Measurements from ENCODE around the gene SNTG2. TPM values are rescaled to one million over a fixed set of nuclear protein-coding genes. Genes with fewer than 3 reads are reported as not detected.
"Not testable (repeated sequence)": the region's sequence is repeated elsewhere in the genome, so short reads cannot be mapped to it uniquely, and the experiment has no call there.

SNTG2 gene
- total RNA-seq, 1 donor from 2014 or later: 4.4 TPM

DNA sequence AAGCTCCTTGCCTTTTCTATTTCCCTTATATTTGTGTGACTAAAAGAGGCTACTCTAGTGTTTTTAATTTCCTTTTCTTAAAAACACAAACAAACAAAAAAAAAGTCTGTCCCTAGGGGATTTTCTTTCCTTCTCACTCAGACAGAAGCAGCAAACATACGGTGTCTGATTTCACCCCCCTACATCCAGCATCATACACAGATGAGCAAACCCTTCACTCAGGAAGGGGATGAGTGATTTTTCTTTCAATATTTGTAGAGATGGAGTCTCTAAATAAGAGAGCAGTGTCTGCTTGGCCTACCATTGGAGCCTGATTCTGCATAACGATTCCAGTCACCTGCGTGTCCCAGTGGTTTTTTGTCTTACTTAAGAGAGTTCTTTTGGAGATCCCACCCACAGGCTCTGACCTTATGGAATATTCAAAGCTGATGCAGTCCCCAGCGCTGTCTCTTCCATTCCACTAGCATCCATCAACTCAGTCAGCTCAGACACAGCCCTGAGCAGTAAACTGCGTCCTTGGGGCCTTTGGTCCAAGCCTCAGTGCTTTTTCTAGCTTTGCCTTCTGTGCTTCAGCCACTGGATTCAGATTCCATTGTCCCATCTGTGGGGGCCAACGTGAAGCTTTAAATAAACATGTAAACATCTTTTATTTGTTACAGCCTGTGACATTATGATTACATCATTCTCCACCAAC lies 410.1 kb downstream of the SNTG2 start:
- DNase-seq (ENCODE audit: low spot score) (no peak), ATAC-seq (no peak)
- intact Hi-C loops (cut with DNase I): no loop called here

DNA sequence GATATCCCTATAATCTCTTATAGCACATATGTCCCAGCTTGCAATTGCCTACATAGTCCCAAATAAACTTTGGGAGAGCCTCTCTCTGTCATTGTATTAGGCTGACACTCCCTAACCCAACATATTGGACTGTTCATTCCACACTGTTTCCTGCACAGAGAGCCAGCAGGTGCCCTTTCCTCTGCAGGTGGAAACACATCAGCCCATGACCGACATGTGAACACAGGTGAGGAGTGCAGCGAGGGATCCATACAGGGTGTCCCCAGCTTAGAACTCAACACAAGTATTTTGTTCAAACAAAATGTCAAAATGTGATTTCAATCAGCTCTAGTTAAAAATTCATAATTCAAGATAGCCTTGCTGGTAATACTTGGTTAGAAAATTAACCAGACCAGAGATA lies 412.7 kb downstream of the SNTG2 start:
- intact Hi-C loops (cut with DNase I): no loop called here
- DNase-seq (ENCODE audit: low spot score) (no peak), ATAC-seq (no peak)

DNA sequence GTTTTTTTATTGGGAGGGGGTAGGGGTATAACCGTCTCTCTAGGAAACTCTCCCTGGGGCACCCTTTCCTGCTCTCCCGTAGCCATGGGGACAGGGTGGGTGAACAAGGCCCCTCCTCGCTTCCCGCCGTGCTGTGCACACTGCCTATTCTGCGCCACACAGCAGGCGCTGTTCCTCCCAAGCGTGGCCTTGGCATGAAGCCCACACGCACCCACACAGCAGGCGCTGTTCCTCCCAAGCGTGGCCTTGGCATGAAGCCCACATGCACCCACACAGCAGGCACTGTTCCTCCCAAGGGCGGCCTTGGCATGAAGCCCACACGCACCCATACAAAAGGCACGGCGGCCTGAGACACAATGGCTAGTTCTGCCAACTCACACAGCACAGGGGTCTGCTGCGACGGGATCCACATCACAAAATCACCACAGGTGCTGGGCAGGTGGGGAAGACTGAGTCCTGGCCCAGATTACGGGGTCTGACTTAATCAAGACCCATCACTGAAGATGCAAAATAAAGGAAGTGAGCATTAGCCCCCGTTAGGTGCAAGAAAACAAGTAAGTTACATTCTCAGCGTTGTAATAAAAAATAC lies 416.0 kb downstream of the SNTG2 start:
- DNase-seq (ENCODE audit: low spot score): peak; percentile 92
- ATAC-seq: peak; percentile 90
- intact Hi-C loops (cut with DNase I): no loop called here

DNA sequence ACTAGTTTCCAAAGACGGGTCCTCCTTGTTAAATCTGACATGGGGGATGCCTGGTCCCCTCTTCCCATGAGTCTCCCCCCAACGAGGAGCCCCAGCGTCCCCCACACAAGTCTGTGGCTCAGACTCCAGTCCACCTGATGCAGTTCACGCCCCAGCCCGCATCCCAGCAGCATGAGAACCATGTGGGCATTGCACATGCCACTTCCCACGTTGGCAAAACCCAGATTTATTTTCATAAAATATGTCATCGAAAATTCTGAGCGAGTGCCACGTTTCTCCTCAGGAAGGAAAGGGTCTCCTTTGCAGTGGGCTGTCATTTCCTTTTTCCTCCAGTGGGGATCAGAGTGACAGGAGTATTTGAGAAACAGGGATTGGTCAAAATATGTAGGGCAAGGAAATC lies 417.0 kb downstream of the SNTG2 start:
- no peak for ATAC-seq
- intact Hi-C loops (cut with DNase I): no loop called here

DNA sequence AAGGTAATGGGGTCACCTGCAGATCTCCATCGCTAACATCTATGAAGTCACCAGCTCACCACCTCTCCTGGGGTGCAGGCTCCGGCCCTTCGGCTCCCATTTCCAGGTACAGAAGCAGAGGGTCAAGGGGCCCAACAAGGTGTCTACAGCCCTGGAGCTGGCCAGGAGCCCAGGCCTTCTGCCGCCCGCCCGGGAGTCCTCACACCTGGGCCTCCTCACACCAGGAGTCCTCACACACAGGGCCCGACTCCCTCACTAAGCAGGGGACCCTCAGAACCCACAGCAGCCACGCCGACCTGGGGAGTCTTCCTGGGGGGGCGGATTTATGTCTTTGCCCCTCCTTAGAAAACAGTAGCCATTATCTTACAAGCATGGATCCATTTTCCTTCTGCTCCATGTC lies 419.3 kb downstream of the SNTG2 start:
- intact Hi-C loops (cut with DNase I): no loop called here
- DNase-seq (ENCODE audit: low spot score) (no peak), ATAC-seq (no peak)

More for the DNA sequence above, 417.0 kb downstream of the SNTG2 start:
- no peak for DNase-seq (ENCODE audit: low spot score)

DNA sequence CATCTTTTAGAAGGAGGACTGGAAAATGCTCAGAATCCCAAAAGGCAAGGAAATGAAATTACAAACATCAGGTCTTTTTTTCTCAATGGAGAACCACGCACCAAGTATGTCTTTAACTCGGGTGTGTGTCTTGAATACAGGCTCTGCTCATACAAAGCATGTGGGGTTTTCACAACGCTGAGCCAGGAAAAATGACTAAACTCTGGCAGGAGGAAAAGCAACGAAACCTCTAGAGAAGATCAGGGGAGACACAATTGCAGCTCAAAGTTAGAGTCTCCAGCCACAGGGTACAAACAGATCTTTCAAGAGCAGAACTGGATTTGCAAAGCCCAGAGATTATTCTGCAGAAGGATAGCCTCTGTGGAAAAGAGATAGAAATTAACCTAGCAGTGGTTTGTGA lies 419.8 kb downstream of the SNTG2 start:
- intact Hi-C loops (cut with DNase I): no loop called here
- DNase-seq (ENCODE audit: low spot score): no peak
- peak; percentile 40 for ATAC-seq

DNA sequence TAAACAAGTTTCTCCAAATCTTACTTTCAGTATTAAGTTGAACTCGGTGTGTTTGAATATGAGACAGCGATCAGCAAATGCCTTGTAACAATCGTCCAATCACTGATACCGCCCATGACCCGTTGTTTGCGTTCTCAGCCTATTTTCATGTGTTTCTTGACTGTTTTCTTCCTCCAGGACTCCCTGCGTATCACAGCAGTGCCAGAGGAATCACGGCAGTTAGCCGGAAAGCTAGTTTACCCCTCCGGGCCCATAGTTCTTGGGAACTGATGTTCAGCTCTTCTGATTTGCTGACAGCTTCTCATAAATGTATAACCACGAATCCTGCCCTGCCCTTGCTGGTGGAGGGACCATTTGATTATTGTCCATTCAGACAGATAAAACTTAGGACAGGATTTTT lies 420.4 kb downstream of the SNTG2 start:
- intact Hi-C loops (cut with DNase I): no loop called here
- DNase-seq (ENCODE audit: low spot score) (no peak), ATAC-seq (no peak)

DNA sequence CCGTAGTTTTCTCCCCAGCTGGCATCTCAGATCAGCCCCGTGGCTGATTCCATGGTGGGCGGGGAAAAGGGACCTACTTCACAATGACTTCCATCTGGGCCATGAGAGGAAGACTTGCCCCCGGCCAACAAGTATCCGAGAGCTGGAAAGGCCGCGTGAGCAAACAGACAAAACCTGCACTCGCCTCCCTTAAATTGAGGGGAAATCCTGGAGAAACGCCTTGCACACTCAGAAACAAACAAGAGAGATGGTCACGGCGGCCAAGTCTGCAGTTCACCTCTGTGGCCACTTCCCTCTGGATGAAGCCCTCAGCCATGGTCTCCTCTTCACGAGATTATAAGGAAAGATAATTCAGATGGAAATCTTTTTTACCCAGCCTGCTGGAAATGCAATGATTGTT lies 423.2 kb downstream of the SNTG2 start:
- ATAC-seq (no peak), DNase-seq (ENCODE audit: low spot score) (no peak)
- intact Hi-C loops (cut with DNase I): no loop called here

DNA sequence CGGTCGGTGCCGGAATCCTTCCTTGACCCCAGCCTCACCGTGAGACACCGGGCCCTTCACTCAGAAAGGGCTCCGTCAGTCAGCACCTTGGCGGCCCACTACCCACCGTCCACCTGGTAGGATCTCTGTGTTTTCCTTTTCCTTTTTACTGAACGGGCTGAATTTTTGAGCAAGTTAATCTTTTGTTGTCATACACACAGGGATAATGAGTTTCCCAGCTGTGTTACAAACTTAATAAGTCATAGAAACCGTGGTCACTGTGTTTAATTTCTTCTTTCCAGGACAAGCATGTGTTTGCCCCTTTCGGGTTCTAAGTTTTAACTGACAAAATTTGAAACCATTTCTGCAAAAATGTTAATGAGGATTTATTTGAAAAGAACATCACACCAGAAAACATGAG lies 423.6 kb downstream of the SNTG2 start:
- intact Hi-C loops (cut with DNase I): no loop called here
- DNase-seq (ENCODE audit: low spot score): no peak
- ATAC-seq: no peak

DNA sequence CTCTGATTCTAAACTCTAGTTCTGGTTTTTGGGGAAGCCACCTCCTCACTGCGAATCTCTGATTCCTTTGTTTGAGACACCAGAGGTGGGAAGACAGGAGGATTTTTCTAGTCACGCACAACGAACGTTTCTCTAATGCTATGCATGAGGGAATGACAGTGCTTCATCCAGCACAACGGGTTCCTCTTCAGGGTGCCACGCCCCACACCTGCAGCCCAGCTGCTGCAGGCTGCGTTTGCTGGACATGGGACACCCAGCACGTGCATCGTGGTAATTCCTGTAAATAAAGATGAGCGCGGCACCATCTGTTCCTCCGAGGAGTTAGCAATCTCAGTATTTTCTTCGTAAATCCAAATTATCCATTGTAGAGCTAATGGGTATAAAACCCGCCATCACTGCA lies 425.1 kb downstream of the SNTG2 start:
- intact Hi-C loops (cut with DNase I): no loop called here
- ATAC-seq (no peak), DNase-seq (ENCODE audit: low spot score) (no peak)

DNA sequence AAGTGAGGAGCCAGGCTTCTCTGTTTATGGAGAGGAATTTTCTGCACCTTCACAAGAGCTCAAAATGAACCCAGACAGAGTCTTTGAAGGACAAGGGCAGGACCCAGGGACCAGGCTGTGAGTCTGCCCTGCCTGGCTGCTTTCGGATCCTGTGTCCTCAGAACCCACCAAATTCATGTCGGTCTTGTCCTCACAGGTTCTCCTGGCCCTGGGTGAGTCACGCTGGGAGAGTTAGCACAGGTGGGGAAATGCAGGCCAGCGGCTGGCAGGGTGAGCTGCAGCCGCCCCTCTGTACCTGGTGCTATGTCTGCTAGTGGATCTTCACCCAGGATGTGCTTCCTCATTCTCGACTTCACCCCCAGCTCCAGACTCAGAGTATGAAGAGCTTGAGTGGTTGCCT lies 426.8 kb downstream of the SNTG2 start:
- ATAC-seq (no peak), DNase-seq (ENCODE audit: low spot score) (no peak)
- intact Hi-C loops (cut with DNase I): no loop called here

DNA sequence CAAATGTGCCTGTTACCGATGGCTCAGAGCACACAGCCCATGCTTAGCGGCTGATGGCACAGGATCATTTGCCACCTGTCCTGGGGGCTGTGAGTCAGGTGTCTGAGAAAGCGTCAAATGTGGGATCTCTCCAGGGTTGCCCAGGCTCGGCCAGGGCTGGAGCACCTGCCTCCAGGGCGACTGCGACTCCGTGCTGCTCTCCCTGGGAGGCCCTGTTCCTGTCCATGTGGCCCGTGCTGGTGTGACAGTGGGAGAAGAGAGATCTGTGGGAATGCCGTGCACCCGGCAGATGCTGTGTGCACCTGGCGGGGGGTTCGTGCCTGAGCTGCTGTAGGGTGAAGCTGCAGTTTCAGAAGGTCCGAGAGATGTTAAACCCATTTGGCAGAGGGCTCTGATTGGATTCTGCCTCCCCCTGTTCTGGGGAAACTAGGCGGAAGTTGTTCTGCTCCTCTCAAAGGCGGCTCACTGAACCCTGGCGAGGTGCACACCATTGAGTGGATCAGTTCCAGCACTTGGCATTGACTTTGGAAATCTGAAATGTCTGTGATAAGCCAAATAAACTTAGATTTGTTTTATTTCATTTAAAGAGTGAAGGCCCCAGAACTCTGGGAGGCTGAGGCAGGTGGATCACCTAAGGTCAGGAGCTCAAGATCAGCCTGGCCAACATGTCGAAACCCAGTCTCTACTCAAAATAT lies 428.0 kb downstream of the SNTG2 start:
- intact Hi-C loops (cut with DNase I): no loop called here

DNA sequence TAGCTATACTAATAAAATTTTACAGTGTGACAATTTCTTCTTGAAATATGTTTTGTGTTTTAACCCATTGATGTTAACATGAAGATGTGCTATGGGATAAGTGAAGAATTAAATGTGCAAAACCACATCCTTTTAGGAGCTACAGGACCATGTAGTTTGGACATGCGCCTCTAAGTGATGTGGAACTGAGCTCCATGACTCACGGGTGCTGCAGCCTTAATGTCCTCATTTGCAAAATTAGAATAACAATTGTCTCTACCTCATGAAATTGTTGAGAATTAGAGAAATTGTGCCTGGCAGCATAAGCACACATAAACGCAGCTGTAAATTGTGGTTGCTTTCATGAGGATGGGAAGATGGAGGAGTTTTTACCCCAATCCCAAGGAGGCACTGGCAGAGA lies 431.0 kb downstream of the SNTG2 start:
- intact Hi-C loops (cut with DNase I): no loop called here
- ATAC-seq (no peak), DNase-seq (ENCODE audit: low spot score) (no peak)

More for the DNA sequence above, 428.0 kb downstream of the SNTG2 start:
- ATAC-seq (no peak), DNase-seq (ENCODE audit: low spot score) (no peak)

DNA sequence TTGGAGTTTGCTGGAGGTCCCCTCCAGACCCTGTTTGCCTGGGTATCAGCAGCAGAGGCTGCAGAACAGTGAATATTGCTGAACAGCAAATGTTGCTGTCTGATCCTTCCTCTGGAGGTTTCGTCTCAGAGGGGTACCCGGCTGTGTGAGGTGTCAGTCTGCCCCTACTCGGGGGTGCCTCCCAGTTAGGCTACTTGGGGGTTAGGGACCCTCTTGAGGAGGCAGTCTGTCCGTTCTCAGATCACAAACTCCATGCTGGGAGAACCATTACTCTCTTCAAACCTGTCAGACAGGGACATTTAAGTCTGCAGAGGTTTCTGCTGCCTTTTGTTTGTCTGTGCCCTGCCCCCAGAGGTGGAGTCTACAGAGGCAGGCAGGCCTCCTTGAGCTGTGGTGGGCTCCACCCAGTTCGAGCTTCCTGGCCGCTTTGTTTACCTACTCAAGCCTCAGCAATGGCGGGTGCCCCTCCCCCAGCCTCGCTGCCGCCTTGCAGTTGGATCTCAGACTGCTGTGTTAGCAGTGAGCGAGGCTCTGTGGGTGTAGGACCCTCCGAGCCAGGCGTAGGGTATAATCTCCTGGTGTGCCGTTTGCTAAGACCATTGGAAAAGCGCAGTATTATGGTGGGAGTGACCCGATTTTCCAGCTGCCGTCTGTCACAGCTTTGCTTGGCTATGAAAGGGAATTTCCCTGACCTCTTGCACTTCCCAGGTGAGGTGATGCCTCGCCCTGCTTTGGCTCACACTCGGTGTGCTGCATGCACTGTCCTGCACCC lies 437.5 kb downstream of the SNTG2 start:
- intact Hi-C loops (cut with DNase I); ATAC-seq; DNase-seq (ENCODE audit: low spot score): not testable (repeated sequence)

DNA sequence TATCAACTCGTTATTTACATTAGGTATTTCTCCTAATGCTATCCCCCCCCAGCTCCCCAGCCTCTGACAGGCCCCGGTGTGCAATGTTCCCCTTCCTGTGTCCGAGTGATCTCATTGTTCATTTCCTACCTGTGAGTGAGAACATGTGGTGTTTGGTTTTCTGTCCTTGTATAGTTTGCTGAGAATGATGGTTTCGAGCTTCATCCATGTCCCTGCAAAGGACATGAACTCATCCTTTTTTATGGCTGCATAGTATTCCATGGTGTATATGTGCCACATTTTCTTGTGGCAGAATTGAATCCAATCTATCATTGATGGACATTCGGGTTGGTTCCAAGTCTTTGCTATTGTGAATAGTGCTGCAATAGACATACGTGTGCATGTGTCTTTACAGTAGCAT lies 439.5 kb downstream of the SNTG2 start:
- intact Hi-C loops (cut with DNase I); DNase-seq (ENCODE audit: low spot score); ATAC-seq: not testable (repeated sequence)

DNA sequence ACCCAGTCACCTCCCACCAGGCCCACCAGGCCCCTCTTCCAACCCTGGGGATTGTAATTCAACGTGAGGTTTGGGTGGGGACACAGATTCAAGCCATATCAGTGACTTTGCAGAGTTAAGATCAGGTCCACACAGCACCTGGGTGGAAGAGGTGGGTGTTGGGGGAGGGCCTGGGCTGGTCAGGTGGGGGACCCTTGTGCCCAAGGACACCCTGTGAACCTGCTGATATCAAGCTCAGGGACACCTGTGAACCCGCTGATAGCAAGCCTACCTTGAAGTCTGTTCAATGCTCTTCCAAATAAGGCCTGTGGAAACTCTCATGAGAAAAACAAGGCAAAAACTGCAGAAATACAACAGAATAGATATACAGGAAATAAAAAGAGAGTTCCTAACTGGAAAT lies 442.7 kb downstream of the SNTG2 start:
- DNase-seq (ENCODE audit: low spot score) (no peak), ATAC-seq (no peak)
- intact Hi-C loops (cut with DNase I): no loop called here

DNA sequence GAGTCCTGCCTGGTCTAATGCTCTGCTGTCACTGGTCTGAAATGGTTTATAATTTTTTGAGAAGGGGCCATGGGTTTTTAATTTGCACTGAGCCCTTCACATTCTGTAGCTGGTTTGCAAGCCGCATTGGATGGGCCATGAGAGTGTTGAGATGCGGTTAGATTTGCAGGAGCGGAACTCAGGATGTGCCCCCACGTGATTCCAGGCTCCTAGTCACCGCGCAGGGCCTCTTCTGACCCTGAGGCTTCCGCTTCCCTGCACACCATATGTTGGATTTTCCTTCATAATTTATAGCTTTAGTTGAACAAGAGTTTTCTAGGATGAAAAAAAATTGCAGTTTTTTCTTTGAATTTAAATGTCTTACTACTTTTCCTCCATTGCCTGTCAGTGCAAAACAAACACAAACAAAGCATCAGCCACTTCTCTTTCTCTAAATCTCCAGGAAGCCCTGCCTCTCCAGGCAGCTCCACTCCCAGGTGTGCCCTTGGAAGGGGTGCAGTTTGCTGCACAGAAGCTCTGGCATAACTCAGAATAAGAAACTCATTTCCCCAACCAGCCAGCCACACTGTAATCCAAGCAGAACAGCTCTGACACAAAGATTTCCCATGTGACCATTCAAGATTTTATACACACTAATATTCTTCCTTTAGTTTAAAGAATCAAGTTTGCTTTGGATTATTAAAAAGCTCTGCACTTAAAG lies 444.2 kb downstream of the SNTG2 start:
- ATAC-seq: no peak
- intact Hi-C loops (cut with DNase I): no loop called here
- DNase-seq (ENCODE audit: low spot score): no peak

DNA sequence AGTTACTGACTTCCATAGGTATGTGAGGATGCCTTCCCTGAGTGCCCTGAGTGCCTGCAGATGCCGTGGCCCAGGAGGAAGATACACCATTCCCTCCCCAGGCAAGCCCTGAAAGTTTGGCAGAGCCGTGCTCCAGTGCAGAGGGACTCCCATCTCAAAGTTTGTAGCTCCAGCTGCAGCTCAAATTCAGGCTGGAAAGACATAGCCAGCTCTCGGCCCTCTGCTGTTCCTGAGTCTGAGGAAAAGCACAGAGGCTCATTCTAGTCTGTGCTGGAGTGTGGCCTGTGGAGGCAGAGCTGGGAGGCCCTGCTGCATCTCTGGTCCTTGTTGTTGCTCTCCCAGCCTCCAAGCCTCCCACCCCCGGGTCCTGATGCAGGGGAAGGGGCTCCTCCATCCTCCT lies 446.7 kb downstream of the SNTG2 start:
- intact Hi-C loops (cut with DNase I): no loop called here
- ATAC-seq: no peak
- DNase-seq (ENCODE audit: low spot score): no peak

DNA sequence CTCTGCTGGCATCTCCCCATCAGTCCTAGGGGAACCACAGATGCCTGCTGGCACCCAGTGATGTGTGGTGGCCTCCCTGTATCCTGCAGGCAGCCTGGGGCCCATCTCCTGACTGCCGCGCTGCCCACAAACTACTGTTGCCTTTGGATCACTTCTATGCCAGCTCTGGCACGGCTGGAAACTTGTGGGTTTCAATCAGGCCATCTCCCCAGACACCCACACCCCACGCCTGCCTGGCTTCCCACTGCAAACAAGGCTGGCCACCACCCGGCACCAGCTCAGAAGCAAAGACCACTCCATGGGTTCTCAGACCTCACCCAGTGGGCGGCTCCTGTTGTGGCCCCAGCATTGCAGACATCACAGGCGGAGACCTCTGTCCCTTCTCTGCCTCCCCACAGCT lies 447.5 kb downstream of the SNTG2 start:
- DNase-seq (ENCODE audit: low spot score): no peak
- no peak for ATAC-seq
- intact Hi-C loops (cut with DNase I): no loop called here
